ENCODE data around the gene MAMSTR.

MAMSTR gene

DNA sequence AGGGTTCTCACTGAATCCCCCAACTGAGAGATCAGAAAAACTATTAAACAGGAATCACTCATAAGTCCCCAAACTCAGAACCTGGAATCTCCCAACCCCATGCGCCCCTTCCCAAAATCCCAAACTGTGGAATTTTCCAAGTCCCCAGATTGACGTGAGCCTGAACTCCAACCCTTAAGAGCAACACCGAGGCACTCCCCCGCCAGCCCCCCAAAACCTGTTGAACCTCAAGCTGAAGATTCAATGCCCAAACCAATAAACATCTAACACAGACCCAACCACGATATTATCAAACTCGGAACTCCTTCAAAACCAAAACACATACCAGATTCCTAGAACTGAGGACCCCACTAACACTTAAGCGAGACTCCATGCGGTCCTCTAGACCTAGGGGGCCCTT lies 26.6 kb upstream of the MAMSTR start:
- no peak for DNase-seq

DNA sequence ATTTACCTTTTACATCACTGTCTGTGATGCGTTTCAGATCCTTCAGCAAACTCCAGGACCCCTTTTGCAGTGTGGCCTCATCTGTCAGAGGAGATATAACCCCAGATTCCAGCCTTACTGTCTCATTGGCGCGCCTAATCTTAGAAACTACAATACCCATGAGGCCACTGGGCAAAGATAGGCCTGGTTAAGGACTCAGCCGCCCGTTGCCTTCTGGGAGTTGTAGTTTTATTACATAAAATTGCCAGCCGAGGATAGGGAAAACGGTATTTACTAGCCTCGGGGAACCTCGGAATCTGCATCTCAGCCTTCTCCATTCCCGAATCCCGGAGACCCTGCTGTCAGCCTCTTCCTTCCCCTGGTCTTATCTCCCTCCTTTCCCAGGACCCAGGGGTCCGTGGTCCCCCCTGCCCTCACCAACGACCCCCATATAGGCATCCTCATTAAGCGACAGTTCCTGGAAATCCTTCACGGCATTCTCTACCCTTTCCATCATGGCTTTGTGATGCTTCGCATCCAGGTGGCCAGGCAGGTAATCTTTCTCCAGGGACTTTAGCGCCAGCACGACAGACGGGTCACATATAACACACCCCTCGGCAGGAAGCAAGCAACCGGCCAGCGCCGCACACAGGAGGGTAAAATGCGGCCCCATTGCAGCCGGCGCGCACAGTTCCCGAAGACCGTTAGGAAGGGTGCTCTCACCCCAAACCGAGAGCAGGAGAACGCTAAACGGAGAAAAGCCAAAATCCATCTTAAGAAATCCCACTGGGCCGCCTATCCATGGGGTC lies 25.9 kb upstream of the MAMSTR start:
- no peak for DNase-seq

DNA sequence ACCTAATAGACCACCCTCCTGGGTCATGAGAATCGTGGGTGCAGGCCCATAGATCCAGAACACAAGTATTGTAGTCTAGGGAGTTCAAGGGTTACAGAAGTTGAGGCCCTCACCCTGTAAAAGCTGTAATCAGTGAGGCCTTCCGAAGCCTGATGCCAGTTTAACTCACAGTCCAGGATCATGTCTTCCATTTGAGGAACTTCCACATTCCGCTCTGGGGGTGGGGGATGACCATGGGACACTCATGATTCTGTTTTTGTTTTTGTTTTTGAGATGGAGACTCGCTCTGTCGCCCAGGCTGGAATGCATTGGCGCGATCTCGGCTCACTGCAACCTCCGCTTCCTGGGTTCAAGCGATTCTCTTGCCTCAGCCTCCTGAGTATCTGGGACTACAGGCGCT lies 22.6 kb upstream of the MAMSTR start:
- DNase-seq = no peak

DNA sequence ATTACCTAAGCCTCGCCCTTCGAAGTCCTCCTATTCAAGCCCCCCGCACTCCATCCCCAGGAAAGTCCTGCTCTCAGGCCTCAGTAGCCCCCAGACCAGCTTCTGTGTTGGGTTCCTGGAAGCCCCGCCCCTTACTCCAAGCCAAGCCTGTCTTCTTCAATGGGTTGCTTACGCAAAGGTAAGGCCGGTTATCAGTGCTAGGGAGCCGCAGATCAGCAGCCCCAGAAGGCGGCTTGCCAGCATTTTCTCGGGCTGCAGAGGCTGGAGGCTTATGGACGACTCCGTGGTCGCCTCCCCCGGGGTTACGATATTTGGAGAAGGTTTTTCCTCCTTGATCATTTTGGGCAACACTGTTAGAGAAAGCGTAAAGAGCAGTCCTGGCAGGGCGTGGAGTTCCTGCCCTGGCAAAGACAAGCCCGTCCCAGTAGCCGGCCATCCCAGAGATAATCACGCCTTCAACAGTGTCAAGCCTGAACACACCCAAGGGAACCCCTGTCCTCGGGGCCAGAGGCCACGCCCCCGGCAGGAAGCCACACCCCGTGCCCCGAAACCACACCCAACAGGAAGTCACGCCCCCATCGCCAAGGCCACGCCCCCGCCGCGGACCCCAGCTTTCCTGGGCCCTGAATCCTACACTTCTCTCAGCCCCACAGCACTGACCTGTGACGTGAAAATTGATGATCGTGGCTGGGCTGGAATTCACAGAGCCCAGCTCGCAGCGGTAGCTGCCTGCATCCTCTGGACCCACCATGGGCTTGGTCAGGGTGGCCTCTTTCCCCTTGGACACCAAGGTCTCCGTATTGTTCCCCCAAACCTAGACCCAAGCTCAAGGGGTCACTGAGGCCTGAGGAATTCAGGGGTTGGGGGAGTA lies 21.8 kb upstream of the MAMSTR start:
- no peak for DNase-seq

DNA sequence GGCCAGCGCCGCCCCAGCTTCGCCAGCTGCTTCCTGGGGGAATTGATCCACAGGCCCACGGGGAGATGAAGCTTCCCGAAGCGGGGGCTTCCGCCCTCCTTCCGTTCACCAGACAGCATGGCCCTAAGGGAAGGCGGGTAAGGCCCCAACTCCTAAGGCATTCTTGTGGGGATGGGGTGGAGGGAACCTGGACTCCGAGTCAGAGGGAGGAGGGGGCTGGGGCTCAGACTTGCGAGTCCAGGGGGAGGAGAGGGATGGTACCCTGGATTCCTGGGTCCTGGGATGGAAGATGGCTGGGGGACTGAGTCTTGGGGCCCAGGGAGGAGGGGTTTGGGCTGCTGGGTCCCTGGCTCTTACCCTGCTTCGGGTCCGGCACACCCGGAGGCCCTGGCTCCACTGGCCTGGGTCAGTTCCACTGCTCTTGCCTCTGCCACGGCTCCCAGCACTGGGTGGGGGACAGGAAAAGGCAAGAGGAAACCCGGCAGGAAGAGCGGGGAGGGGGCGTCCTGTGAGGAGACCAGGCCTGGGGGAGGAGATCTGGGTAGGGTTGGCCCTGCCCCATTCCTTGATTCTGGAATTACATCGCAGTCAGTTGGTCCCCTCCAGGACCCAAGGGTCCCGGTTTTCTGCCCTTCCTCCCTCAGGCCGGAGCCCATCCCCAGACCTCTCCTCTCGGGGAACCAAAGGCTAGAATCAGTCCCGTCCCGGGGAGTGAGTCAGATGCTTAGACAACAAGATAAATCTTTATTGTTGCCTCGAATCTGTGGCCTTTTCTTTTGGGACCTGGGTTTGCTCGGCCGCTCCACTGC lies 20.8 kb upstream of the MAMSTR start, which contains the start of gene RASIP1:
TSS of gene RASIP1 (minus strand) at position 447 of the 809 bp plus-strand sequence. CDS start at position 119, 328 bp downstream.
- DNase-seq = no peak

DNA sequence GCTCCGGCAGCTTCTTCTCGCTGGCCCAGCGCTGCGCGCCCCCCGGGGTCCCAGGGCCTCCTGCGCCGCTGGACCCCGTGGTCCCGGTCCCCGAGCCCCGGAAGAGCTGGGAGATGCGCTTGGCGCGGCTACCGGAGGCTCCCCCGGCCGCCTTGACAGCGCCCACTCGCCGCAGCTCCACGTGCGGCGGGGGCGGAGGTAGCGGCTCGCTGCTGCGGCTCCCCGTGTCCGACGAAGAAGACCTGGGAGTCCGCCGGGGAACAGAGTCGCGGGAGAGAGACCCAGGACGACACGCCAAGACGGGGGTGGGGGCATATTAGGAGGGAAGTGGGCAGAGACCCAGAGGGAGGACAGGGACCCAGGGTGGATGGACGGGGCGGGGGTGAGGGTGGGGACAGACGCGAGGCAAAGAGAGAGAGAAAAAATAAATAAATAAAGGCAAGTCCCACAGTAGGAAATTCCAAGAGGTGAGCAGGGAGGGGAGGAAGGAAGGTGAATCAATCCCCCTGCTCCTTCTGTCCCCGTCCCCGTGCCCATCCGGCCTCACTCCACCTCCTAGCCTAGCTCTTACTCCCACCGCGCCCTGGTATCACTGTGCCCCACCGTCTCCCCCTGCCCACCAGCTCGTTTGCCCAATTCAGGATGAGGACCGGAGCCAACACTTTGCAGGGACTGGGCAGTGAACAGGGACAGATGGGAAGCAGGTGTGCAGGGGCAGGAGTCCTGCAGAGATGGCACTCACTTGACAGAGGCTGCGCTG lies 20.1 kb upstream of the MAMSTR start:
- DNase-seq = no peak

DNA sequence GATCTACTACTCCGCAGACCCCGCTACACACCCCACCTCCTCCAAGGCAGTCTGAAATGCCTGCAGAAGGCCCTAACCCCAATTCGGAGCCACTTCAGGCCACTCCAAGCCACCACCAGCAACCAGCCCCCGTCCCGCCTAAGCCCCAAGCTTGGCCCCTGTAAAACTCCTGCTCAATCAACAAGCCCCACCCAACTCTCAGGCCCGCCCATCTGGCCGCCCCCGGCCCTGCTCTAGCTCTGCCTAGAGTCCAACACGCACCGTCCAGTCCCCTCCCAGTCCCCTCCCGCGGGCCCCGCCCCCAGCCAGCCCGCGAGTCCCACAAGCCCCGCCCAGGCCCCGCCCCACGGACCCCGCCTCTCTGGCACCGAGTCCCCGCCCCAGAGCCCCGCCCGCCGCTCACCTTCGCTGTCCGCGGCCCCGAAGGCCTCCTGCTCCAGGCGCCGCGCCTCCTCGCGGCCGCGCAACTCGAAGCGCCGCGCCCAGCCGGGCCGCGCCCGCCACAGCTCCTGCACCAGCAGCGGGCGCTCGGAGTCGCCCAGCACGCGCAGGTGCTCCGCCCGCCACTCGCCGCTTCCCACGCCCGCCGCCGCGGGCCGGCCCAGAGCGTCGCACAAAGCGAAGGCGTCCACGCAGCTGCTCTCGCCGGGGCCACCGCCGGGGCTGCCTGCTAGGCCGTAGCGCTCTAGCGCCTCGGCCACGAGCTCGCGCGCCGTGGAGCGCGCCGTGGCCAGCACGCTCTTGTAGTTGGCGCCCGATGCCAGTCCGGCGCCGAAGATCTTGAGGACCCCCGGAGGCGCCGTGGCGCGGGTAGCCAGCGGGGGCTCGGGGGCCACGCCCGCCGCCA lies 19.3 kb upstream of the MAMSTR start:
- DNase-seq = peak; percentile 74

DNA sequence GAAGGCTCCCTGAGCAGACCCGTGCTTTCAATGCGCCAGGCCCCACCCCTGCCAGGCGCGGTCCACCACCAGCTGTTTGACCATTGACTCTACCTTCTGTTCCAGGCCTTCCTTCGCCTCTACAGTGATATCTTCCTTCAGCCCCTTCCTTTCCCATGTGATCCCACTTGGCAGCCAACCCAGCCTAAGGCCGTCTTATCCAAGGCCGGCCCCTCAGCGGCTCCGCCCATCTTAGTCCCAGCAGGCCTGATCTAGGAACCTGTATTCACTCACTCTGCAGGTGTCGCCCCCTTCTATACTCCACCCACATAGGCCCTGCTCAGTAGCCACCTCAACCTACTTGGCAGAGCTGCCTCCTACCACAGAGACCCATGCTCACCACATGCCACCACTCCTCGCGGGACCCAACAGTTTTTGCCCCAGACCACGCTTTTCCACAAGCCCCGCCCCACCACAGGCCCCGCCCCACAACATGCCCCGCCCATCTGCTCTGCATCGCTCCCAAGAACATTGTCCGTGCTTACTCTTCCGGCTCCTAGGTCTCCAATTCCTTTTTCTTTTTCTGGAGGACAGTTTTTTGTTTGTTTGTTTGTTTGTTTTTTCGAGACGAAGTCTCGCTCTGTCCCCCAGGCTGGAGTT lies 18.0 kb upstream of the MAMSTR start:
- no peak for DNase-seq

DNA sequence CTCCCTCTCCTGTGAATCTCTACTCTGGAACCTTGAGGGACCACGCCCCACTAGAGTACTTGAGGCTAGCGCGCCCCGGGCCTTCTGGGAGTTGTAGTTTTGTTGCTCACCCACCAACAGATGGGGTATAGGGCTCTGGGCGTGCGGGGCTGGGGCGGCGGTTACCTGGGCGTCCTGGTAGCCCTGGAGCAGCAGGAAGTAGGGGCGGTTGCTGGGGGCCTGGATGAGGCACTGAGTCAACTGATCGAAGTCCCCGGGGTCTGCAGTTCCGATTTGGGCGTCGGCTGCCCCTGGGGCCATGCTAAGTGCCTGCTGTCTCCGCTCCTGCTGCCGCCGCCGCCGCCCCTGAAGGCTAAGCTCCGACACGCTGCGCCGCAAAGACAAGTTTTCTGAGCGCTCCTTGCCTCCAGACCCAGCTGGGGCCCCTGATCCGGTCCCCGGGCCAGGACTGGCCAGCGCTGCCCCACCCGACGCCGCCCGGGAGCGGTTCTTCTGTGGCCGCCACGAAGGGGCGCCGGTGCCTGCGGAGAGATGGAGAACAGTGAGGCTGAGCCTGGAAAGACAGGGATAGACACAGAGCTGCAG lies 15.6 kb upstream of the MAMSTR start:
- no peak for DNase-seq

DNA sequence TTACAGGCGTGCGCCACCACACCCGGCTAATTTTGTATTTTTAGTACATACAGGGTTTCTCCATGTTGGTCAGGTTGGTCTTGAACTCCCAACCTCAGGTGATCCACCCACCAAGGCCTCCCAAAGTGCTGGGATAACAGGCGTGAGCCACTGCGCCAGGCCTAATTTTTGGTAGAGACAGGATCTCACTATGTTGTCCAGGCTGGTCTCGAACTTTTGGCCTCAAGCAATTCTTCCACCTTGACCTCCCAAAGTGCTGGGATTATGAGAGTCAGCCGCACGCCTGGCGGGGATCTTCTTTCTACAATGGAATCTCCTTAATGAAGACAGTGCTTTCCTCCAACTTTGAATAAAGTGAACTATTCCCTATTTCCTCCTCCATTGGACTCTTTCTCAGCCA lies 15.1 kb upstream of the MAMSTR start:
- DNase-seq = no peak

DNA sequence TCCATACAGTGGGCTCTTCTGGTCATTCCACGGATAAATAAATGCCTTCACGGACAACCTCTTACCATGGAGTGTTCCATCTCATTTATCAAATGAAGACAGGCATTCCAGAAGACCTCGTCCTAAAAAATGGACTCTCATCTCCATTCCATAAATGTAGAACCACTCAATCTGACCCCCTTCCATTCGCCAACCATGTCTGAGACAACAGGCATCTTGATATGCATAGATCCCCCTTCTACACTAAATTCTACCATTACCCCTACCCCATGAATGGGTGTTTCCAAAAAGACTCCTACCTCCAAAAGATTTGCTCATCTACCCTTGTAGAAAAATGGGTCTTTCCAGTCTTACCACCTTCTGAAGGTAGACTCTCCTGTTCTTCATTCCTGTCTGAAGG lies 11.9 kb upstream of the MAMSTR start:
- no peak for DNase-seq

DNA sequence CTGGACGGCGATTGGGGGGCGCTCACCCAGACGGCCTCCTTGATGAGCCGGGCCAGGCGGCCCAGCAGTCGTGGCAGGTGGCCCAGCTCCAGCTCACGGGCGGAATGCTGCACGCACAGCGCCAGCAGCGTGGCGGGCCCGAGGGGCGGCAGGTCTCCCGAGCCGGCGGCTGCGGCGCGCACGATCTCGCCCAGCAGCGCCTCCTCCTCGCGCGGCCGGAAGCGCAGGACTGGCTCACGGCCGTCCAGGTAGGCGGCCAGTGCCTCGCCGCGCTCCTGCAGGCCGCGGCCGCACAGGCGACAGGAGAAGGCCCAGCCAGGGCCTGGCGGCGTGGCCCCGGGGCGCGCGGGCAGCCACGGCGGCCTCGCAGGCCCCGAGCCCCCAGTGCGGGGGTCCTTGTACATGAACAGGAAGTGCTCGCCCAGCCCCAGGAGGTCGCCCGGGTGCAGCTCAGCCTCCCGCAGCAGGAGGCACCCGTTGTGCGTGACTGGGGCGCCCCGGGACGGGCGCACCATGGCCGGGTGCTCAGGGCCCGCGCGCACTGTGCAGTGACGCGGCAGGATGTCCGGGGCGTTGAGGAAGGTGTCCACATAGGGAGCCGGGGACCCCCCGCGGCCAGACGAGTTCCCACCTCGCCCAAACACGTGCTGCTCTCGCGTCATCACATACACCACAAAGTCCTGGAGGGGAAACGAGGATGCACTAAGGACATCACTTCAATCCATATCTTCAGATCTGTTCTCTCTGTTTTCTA lies 9.6 kb upstream of the MAMSTR start:
- DNase-seq = no peak

DNA sequence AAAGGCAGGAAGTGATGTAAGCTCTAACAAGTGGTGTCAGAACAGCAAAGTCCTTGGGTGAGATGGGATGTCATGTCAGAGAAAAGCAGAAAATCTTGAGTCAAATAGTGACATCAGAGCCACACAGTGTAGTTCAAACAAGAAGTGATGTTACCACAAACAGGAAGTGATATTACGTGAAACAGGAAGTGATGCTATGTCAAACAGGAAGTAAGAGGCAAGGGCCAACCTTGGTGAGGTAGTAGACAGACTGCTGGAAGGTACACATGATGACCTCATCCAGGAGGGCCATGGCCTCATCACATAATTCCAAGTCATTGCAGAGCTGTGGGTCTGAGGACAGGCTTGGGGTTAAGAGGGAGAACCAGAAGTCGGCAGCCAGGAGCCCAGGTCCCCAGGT lies 7.0 kb upstream of the MAMSTR start:
- no peak for DNase-seq

DNA sequence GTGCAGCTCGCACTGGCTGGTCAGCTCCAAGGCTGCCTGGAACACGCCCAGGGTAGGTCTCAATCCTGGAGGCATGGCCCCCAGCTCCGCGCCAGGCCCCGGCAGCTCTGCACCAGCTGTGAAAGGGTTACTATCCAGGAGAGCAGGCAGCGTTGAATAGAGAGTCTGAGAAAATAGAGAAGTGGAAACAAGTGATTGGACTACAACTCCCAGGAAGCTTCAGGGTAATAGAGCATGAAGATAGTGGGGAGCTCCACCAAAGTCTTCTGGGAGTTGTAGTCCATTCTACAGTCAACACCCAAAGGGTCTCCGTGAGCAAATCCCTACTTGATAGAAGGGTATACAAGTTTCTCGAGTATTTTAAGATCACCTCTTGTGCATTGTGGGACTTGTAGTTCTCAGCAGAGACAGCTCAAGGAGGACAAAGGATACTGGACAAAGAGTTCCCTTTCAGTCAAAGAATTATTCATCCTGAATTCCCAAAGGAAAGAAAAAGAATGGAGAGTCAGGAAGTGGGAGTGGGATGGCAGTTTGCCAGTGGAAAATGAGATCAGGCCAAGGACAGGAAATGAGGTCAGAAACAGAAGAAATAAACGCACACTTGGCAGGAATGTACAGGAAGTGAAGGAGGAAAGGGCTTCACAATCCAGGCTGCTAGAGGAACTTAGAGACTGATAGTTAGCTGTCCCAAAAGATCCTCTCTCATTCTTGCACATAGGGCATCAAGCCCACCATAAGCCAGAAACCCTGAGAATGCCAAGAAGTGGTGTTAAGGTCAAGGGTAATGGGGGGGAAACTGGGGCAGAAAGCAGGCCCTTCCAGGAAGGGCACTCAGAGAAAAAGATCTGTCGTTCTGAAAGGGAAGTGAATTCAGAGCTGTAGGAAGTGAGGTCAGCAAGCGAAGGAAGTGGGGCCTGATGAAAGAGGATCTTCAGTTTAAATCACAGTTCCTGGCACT lies 5.5 kb upstream of the MAMSTR start:
- no peak for DNase-seq

DNA sequence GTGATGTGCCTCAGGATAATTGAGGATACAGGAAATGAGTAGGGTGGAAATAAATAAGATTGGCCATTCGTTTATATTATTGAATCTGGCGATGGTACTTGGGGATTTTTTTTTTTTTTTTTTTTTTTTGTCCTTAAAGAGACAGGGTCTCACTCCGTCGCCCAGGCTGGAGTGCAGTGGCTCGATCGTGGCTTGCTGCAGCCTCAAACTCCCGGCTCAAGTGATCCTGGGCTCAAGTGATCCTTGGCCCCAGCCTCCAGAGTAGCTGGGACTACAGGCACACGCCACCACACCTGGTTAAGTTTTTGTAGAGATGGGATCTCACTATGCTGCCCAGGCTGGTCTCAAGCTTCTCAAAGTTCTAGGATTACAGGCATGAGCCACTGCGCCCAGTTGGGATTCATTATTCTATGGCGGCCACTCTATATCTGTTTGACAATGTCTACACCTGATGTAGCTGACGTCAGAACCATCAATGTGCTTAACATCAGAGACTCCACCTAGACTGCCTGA lies 2.7 kb upstream of the MAMSTR start:
- no peak for DNase-seq

DNA sequence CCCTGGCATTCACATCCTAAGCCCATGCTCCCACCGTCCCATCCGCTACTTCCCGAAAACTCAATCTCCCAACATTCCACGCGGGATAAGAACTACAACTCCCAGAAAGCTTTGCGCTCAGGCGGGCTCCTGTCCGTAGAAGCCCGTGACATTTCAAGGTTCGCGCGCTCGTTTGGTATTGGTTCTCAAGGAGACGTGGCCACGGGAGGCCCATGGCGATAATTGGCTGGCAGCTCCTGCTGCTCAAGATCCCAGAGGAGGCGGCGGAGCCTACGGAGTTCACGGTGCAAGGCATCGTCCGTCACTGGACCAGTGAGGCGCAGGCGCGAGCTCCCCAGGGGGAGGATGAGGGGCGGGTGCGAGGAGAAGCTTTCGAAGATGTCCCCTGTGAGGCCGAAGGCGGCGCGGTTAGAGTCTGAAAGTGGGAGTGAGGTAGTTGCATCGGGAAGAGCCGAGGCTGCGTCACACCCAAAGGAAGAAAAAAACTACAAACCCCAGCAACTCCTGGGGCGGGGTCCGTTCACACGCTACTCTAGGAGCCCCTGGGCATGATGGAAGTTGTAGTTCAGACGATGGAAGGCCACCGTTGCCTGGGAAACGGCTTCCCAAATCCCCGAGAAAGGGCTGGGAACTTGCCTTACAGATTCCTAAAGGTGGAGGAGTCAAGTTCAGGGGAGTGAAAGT lies 1.2 kb upstream of the MAMSTR start:
- no peak for DNase-seq

DNA sequence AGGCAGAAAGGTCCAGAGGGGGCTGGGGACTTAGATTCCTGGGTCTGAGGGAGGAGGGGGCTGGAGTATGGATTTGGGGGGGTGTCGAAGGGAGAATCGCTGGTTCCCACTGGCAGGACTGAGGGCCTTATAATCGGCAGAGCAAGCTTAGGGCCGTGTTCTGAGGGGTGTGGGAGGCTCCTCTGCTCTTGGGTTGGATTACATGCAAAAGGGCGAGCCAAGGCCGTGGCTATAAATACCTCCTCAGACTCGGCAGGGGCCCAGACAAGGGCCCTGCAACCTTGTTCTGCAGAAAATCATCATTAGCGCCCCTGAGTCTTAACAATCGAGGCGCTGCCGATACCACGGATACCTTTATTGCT lies 707 bp upstream of the MAMSTR start:
- no peak for DNase-seq

DNA sequence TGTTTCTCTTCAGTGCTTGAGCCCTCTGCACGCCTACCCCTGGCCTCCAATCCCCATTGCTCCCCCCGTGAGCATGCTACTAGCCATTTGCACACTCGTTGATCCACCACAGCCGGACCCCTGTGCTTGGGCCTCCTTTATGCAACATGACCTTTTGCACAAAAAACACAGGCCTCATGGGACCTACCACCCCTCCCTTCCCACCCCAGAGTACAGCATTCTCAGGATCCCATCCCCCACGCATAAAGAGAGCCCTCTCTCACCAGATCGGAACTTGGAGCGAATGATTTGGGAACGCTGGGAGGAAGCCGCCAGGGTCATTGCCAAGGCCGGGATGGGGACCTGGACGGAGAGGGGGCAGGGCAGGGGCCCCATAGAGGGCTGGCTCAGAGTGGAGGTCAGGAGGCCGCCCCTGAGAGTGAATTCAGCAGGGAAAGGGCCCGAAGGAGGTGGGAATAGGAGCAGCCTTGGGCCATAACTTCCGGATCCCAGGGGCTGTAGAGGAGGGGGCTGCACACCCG lies 754 bp downstream of the MAMSTR start:
- DNase-seq = no peak
